Measurements from ENCODE around the gene EIF4EBP3. TPM values are rescaled to one million over a fixed set of nuclear protein-coding genes. Genes with fewer than 3 reads are reported as not detected.
"Not testable (repeated sequence)": the region's sequence is repeated elsewhere in the genome, so short reads cannot be mapped to it uniquely, and the experiment has no call there.

EIF4EBP3 gene
- total RNA-seq, 8 experiments from 2014 or later, result 1.2 to 7.8 (median 4.3) TPM

DNA sequence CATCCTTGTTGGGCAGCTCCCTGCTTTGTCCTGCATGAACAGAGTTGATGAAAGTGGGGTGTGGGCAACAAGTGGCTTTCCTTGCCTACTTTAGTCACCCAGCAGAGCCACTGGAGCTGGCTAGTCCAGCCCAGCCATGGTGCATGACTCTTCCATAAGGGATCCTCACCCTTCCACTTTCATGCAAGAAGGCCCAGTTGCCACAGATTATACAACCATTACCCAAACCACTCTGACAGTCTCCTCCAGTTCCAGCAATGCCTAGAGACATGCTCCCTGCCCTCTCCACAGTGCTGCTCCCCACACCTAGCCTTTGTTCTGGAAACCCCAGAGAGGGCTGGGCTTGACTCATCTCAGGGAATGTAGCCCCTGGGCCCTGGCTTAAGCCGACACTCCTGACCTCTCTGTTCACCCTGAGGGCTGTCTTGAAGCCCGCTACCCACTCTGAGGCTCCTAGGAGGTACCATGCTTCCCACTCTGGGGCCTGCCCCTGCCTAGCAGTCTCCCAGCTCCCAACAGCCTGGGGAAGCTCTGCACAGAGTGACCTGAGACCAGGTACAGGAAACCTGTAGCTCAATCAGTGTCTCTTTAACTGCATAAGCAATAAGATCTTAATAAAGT, 21.1 kb downstream of the EIF4EBP3 start:
- ATAC-seq (replicated peaks in 6 of 8), result no peak
- H3K27ac ChIP-seq, result no peak overlapping the region
- 60 to 100% methylated on average over 1 to 2 of the region's 2 CpGs; no CpG with 5 or more reads in 8 of the 10 experiments for WGBS, 10 experiments
- no peak overlapping the region for H3K4me3 ChIP-seq
- in situ Hi-C loops (cut with MboI; ENCODE audit: low pct_unique_long_range_greater_than_20kb in 2 of 9, low sequenced_read_pairs in 9 of 9, unreplicated experiment in 9 of 9), result loop anchor here in 3 of 9 experiments (25.0 kb wide), 2 partner anchors 94 to 119 kb away; partner anchors contain the start of genes DND1 (in 2 of the 3), WDR55 (in 2 of the 3), HARS1 (in 1 of the 3) and HARS2 (in 1 of the 3)
- H3K4me1 ChIP-seq (replicated peaks in 1 of 2), result peaks cover 9 to 10% of the 10 kb centered on the region in 2 donors

DNA sequence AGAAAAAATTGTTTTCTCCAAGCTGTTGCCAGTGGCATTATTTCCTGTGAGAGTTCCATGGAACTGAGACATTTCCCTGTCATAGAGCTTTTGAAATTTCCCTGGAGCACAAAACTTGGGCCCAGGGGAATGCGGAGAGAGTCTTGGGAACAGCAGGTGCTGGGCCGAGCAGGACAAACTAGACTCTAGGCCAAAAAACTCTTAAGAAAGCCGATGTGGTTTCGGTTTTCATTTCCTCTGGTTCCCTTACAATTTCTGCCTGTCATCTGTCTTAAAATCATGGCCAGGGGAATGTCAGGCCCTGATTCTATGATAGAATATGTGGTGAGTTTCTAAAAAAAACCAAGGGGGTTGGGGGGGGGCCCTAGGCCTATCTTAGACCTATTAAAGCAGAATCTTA, 21.7 kb downstream of the EIF4EBP3 start:
- in situ Hi-C loops (cut with MboI; ENCODE audit: low pct_unique_long_range_greater_than_20kb in 2 of 9, low sequenced_read_pairs in 9 of 9, unreplicated experiment in 9 of 9), result loop anchor here in 3 of 9 experiments (25.0 kb wide), 2 partner anchors 93 to 118 kb away; partner anchors contain the start of genes DND1 (in 2 of the 3), WDR55 (in 2 of the 3), HARS1 (in 1 of the 3) and HARS2 (in 1 of the 3)
- no peak overlapping the region for H3K27ac ChIP-seq
- no peak for ATAC-seq (replicated peaks in 6 of 8)
- H3K4me1 ChIP-seq (replicated peaks in 1 of 2), result peaks cover 7 to 8% of the 10 kb centered on the region in 2 donors
- WGBS, 10 experiments, result 57 to 96% (median 85%) methylated on average over 1 to 4 of the region's 4 CpGs; no CpG with 5 or more reads in 3 of the 10 experiments
- no peak overlapping the region for H3K4me3 ChIP-seq

DNA sequence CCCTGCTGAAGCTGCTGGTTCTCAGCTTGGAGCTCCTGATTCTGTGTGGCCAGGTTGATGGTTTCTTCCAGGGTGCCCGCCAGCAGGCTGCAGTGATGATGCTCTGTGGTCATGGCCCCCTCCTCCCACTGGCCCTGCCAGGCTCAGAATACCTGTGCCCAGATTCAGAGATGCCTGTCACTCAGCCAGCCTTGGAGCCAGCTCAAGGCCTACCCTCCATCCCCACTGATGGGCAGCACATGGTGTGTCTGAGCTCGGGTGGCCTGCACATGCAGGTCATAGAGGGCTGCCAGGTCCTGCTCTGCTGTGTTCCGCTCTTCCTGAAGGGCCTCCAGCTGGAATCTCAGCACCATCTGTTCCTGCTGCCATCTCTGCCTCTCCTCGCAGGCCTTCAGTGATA, 22.6 kb downstream of the EIF4EBP3 start:
- Histone ChIP-seq H3K27ac (no peak overlapping the region), H3K4me3 (no peak overlapping the region), H3K4me1 (replicated peaks in 1 of 2) (peaks cover 7 to 8% of the 10 kb centered on the region in 2 donors)
- in situ Hi-C loops (cut with MboI; ENCODE audit: low pct_unique_long_range_greater_than_20kb in 2 of 9, low sequenced_read_pairs in 9 of 9, unreplicated experiment in 9 of 9), result loop anchor here in 4 of 9 experiments (10.0 to 25.0 kb wide), 3 partner anchors 65 to 117 kb away; partner anchors contain the start of genes DND1 (in 2 of the 4), WDR55 (in 2 of the 4), CD14 (in 1 of the 4) and HARS1 (in 1 of the 4)
- ATAC-seq (replicated peaks in 6 of 8), result no peak
- 0 to 92% (median 83%) methylated on average over 1 to 2 of the region's 4 CpGs; no CpG with 5 or more reads in 5 of the 10 experiments for WGBS, 10 experiments

DNA sequence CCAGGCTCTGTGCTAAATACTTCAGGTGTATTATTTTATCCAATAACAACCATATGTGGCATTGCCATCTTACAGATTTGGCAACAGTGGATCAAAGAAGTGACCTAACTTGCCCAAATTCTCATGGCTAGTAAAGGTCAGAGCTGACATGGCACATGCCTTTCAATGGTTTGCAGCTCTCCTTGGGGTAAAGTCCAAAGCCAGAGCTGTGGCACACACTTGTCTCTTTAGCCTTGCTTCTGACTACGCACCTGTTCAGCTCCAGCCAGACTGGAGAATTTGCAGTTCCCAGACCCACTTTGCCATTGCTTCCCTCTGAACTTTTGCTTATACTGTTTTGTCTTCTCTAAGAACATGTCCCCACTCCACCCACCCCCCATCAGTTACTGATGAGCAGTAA, 23.0 kb downstream of the EIF4EBP3 start:
- WGBS, 10 experiments, result 83 to 100% (median 100%) methylated on average over 1 of the region's 1 CpG; no CpG with 5 or more reads in 4 of the 10 experiments

GRCh38 chr5:140571105-140571504, 23.6 kb downstream of the EIF4EBP3 start:
- 20 to 100% (median 81%) methylated on average over 1 to 5 of the region's 5 CpGs; no CpG with 5 or more reads in 5 of the 10 experiments for WGBS, 10 experiments
- H3K4me3 ChIP-seq, result no peak overlapping the region
- H3K27ac ChIP-seq, result no peak overlapping the region
- in situ Hi-C loops (cut with MboI; ENCODE audit: low pct_unique_long_range_greater_than_20kb in 2 of 9, low sequenced_read_pairs in 9 of 9, unreplicated experiment in 9 of 9), result loop anchor here in 4 of 9 experiments (10.0 to 25.0 kb wide), 3 partner anchors 64 to 116 kb away; partner anchors contain the start of genes DND1 (in 2 of the 4), WDR55 (in 2 of the 4), CD14 (in 1 of the 4) and HARS1 (in 1 of the 4)
- peak in 1 of 8 experiments; percentile 38 for ATAC-seq (replicated peaks in 6 of 8)
- no peaks in the 10 kb centered on the region for H3K4me1 ChIP-seq (replicated peaks in 1 of 2)

More for the DNA sequence above, 23.0 kb downstream of the EIF4EBP3 start:
- peaks cover 4 to 5% of the 10 kb centered on the region in 2 donors for H3K4me1 ChIP-seq (replicated peaks in 1 of 2)
- no peak overlapping the region for H3K4me3 ChIP-seq
- in situ Hi-C loops (cut with MboI; ENCODE audit: low pct_unique_long_range_greater_than_20kb in 2 of 9, low sequenced_read_pairs in 9 of 9, unreplicated experiment in 9 of 9), result loop anchor here in 4 of 9 experiments (10.0 to 25.0 kb wide), 3 partner anchors 64 to 117 kb away; partner anchors contain the start of genes DND1 (in 2 of the 4), WDR55 (in 2 of the 4), CD14 (in 1 of the 4) and HARS1 (in 1 of the 4)
- H3K27ac ChIP-seq, result no peak overlapping the region
- ATAC-seq (replicated peaks in 6 of 8), result no peak

DNA sequence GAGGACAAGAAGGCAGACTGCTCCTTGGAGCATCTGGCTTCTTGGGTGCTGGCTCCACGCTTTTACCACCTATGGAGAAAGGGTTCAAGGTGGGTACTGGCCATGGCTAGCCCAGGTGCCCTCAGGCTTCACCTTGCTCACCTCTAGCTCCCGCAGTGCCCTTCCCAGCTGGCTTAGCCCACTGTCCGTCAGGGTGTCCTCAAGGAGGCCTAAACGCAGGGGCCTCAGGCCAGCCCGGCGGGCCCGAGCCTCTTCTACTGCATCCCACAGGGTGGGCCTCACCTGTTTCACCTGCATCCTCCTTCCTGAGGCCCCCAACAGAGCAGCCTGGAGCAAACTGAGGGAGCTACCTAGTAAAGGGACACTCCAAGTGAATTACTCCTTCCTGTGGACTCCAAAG, 26.2 kb downstream of the EIF4EBP3 start:
- H3K4me3 ChIP-seq, result no peak overlapping the region
- 80 to 90% methylated on average over 2 to 5 of the region's 7 CpGs; no CpG with 5 or more reads in 8 of the 10 experiments for WGBS, 10 experiments
- in situ Hi-C loops (cut with MboI; ENCODE audit: low pct_unique_long_range_greater_than_20kb in 2 of 9, low sequenced_read_pairs in 9 of 9, unreplicated experiment in 9 of 9), result loop anchor here in 4 of 9 experiments (10.0 to 25.0 kb wide), 3 partner anchors 61 to 114 kb away; partner anchors contain the start of genes DND1 (in 2 of the 4), WDR55 (in 2 of the 4), CD14 (in 1 of the 4) and HARS1 (in 1 of the 4)
- H3K27ac ChIP-seq, result no peak overlapping the region
- ATAC-seq (replicated peaks in 6 of 8), result no peak
- no peaks in the 10 kb centered on the region for H3K4me1 ChIP-seq (replicated peaks in 1 of 2)

DNA sequence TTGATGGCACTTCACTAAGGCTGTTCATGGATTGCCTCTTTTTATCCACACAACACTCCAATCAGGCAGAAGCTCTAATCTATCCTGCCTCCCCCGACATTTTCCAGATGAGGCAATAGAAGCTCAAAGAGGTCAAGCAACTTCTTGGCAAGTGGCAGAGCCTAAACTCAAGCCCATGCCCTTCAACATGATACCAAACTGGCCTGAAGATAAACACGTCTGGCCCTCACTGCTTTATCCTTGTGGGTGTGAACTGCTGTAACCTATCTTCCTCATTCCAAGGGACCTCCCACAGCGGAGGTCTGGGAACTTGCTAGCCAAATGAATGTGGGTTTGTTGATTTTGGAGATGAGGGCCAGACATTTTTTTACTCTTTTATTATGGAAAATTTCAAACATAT, 26.7 kb downstream of the EIF4EBP3 start:
- no peak for ATAC-seq (replicated peaks in 6 of 8)
- 38 to 100% (median 78%) methylated on average over 1 to 2 of the region's 3 CpGs; no CpG with 5 or more reads in 3 of the 10 experiments for WGBS, 10 experiments
- no peaks in the 10 kb centered on the region for H3K4me1 ChIP-seq (replicated peaks in 1 of 2)
- H3K27ac ChIP-seq, result no peak overlapping the region
- H3K4me3 ChIP-seq, result no peak overlapping the region
- in situ Hi-C loops (cut with MboI; ENCODE audit: low pct_unique_long_range_greater_than_20kb in 2 of 9, low sequenced_read_pairs in 9 of 9, unreplicated experiment in 9 of 9), result loop anchor here in 4 of 9 experiments (10.0 to 25.0 kb wide), 3 partner anchors 61 to 113 kb away; partner anchors contain the start of genes DND1 (in 2 of the 4), WDR55 (in 2 of the 4), CD14 (in 1 of the 4) and HARS1 (in 1 of the 4)

DNA sequence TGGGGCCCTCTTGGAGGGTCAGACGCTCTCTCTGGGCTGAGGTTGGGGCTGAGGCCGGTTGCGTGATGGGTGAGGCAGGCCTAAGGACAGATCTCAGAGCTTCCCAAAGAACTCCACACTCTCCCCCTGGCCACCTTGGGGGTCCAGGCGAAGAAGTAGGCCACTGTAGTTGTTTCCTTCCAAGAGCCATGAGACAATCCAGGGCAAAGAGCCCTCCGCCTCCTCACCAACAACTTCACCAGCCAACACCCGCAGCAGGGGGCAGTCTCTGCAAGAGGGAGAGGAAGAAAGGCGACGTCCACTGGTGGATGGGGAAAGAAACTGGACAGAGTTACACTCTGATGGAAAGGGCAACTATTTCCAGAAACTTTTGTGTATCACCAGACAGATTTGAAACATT, 27.8 kb downstream of the EIF4EBP3 start:
- ATAC-seq (replicated peaks in 6 of 8), result peak in 3 of 8 experiments; percentile 61 to 90 (median 90)
- in situ Hi-C loops (cut with MboI; ENCODE audit: low pct_unique_long_range_greater_than_20kb in 2 of 9, low sequenced_read_pairs in 9 of 9, unreplicated experiment in 9 of 9), result loop anchor here in 1 of 9 experiments (10.0 kb wide), 1 partner anchor 59 kb away; the partner anchor contains the start of genes CD14 and TMCO6
- 0 to 86% (median 80%) methylated on average over 1 to 4 of the region's 8 CpGs; no CpG with 5 or more reads in 3 of the 10 experiments for WGBS, 10 experiments
- Histone ChIP-seq H3K4me3 (no peak overlapping the region), H3K27ac (no peak overlapping the region), H3K4me1 (replicated peaks in 1 of 2) (no peaks in the 10 kb centered on the region)

GRCh38 chr5:140576776-140577201, 29.3 kb downstream of the EIF4EBP3 start:
- in situ Hi-C loops (cut with MboI; ENCODE audit: low pct_unique_long_range_greater_than_20kb in 2 of 9, low sequenced_read_pairs in 9 of 9, unreplicated experiment in 9 of 9), result loop anchor here in 1 of 9 experiments (10.0 kb wide), 1 partner anchor 58 kb away; the partner anchor contains the start of genes CD14 and TMCO6
- no peak for ATAC-seq (replicated peaks in 6 of 8)
- WGBS, 10 experiments, result 17 to 100% (median 66%) methylated on average over 1 to 2 of the region's 2 CpGs

GRCh38 chr5:140579188-140579747, 31.8 kb downstream of the EIF4EBP3 start:
- not testable (repeated sequence) for ATAC-seq (replicated peaks in 6 of 8); H3K27ac ChIP-seq; H3K4me1 ChIP-seq (replicated peaks in 1 of 2); H3K4me3 ChIP-seq
- in situ Hi-C loops (cut with MboI; ENCODE audit: low pct_unique_long_range_greater_than_20kb in 2 of 9, low sequenced_read_pairs in 9 of 9, unreplicated experiment in 9 of 9), result loop anchor here in 1 of 9 experiments (10.0 kb wide), 1 partner anchor 56 kb away; the partner anchor contains the start of genes CD14 and TMCO6
- WGBS, 10 experiments, result 53 to 93% (median 71%) methylated on average over 1 to 5 of the region's 6 CpGs

More at GRCh38 chr5:140576776-140577201, 29.3 kb downstream of the EIF4EBP3 start:
- Histone ChIP-seq H3K4me3 (no peak overlapping the region), H3K27ac (no peak overlapping the region), H3K4me1 (replicated peaks in 1 of 2) (no peaks in the 10 kb centered on the region)

DNA sequence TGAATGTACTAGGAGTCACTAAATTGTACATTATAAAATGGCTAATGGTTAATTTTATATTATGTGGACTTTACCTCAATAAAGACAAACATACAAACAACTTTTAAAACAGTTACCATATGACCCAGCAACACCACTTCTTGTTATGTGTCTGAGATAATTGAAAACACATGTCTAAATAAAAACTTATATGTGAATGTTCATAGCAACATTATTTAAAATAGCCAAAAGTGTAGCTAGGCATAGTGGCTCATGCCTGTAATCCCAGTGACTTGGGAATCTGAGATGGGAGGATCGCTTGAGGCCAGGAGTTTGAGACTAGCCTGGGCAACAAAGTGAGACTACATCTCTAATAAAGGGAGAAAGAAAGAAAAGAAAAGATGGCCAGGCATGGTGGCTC, 40.0 kb downstream of the EIF4EBP3 start:
- in situ Hi-C loops (cut with MboI; ENCODE audit: low pct_unique_long_range_greater_than_20kb in 2 of 9, low sequenced_read_pairs in 9 of 9, unreplicated experiment in 9 of 9), result no loop called here
- Histone ChIP-seq H3K4me1 (replicated peaks in 1 of 2) (no peaks in the 10 kb centered on the region), H3K4me3 (no peak overlapping the region), H3K27ac (no peak overlapping the region)
- 80 to 100% (median 100%) methylated on average over 1 of the region's 1 CpG; no CpG with 5 or more reads in 5 of the 10 experiments for WGBS, 10 experiments
- ATAC-seq (replicated peaks in 6 of 8), result peak in 3 of 8 experiments; percentile 16 to 27 (median 16)

GRCh38 chr5:140588311-140589070, 41.0 kb downstream of the EIF4EBP3 start:
- ATAC-seq (replicated peaks in 6 of 8), result peak in 3 of 8 experiments; percentile 83 to 92 (median 90)
- Histone ChIP-seq H3K4me1 (replicated peaks in 1 of 2) (no peaks in the 10 kb centered on the region), H3K4me3 (no peak overlapping the region), H3K27ac (no peak overlapping the region)
- 7 to 100% (median 85%) methylated on average over 1 to 5 of the region's 5 CpGs for WGBS, 10 experiments
- in situ Hi-C loops (cut with MboI; ENCODE audit: low pct_unique_long_range_greater_than_20kb in 2 of 9, low sequenced_read_pairs in 9 of 9, unreplicated experiment in 9 of 9), result no loop called here

All from motor neuron (in vitro differentiated cells).